ENCODE measurements around the gene UMODL1. TPM values are rescaled to one million over a fixed set of nuclear protein-coding genes. Genes with fewer than 3 reads are reported as not detected.
A peak's percentile ranks its signal among the peaks of the same experiment; 100 is the strongest.

Gene UMODL1
- total and polyA plus RNA-seq, 3 donors from 2014 or later = 1.7 to 7.8 (median 6.8) TPM

- 84 to 90% methylated on average over 14 to 20 of the region's 20 CpGs for WGBS, 2 donors
- no peak overlapping the region for H3K27ac ChIP-seq
These were observed 35.3 kb downstream of the UMODL1 start for GRCh38 chr21:42106425-42106824.

GRCh38 chr21:42107177-42107880 lies 36.2 kb downstream of the UMODL1 start:
- no peak overlapping the region for H3K27ac ChIP-seq
- no peak for DNase-seq
- no peaks in the 10 kb centered on the region for H3K36me3 ChIP-seq (ENCODE audit: low read depth, missing control alignments)
- no peak overlapping the region for H3K4me3 ChIP-seq
- H3K9me3 ChIP-seq = no peaks in the 10 kb centered on the region
- no peak for TF ChIP-seq POLR2A (IDR thresholded peaks at IDR 0.05)
- no peak for TF ChIP-seq CTCF (IDR thresholded peaks at IDR 0.05)
- intact Hi-C loops (cut with DNase I; ENCODE audit: low total_unique reads) = no loop called here
- no peaks in the 10 kb centered on the region for H3K4me1 ChIP-seq
- no peaks in the 10 kb centered on the region for H3K27me3 ChIP-seq
- WGBS, 2 donors = 87 to 91% methylated on average over 17 to 18 of the region's 18 CpGs

More at GRCh38 chr21:42106425-42106824, 35.3 kb downstream of the UMODL1 start:
- Histone ChIP-seq H3K27me3 (no peaks in the 10 kb centered on the region), H3K36me3 (ENCODE audit: low read depth, missing control alignments) (no peaks in the 10 kb centered on the region), H3K4me3 (no peak overlapping the region), H3K4me1 (no peaks in the 10 kb centered on the region), H3K9me3 (no peaks in the 10 kb centered on the region)
- intact Hi-C loops (cut with DNase I; ENCODE audit: low total_unique reads) = no loop called here
- DNase-seq = no peak
- TF ChIP-seq CTCF (IDR thresholded peaks at IDR 0.05) (no peak), POLR2A (IDR thresholded peaks at IDR 0.05) (no peak)

- no peak overlapping the region for H3K27ac ChIP-seq
- DNase-seq = peak; percentile 60
- H3K4me3 ChIP-seq = no peak overlapping the region
- H3K4me1 ChIP-seq = no peaks in the 10 kb centered on the region
- 47 to 51% methylated on average over 13 to 18 of the region's 18 CpGs for WGBS, 2 donors
- intact Hi-C loops (cut with DNase I; ENCODE audit: low total_unique reads) = no loop called here
- no peaks in the 10 kb centered on the region for H3K9me3 ChIP-seq
- no peaks in the 10 kb centered on the region for H3K27me3 ChIP-seq
- no peaks in the 10 kb centered on the region for H3K36me3 ChIP-seq (ENCODE audit: low read depth, missing control alignments)
- peak; percentile 10 to 53 (median 16) for TF ChIP-seq CTCF (IDR thresholded peaks at IDR 0.05)
- TF ChIP-seq POLR2A (IDR thresholded peaks at IDR 0.05) = no peak
These were observed 36.9 kb downstream of the UMODL1 start for GRCh38 chr21:42107881-42108553.

- TF ChIP-seq POLR2A (IDR thresholded peaks at IDR 0.05) (no peak), CTCF (IDR thresholded peaks at IDR 0.05) (no peak)
- DNase-seq = no peak
- intact Hi-C loops (cut with DNase I; ENCODE audit: low total_unique reads) = no loop called here
- WGBS, 2 donors = 52 to 92% methylated on average over 21 to 26 of the region's 26 CpGs
- H3K27me3 ChIP-seq = no peaks in the 10 kb centered on the region
- H3K36me3 ChIP-seq (ENCODE audit: low read depth, missing control alignments) = no peaks in the 10 kb centered on the region
- H3K4me1 ChIP-seq = no peaks in the 10 kb centered on the region
- H3K4me3 ChIP-seq = no peak overlapping the region
- no peak overlapping the region for H3K27ac ChIP-seq
- H3K9me3 ChIP-seq = no peaks in the 10 kb centered on the region
These were observed 37.6 kb downstream of the UMODL1 start for GRCh38 chr21:42108554-42109340.

All from testis (tissue), 3 donors.